ENCODE data around the gene MED29.

DNA sequence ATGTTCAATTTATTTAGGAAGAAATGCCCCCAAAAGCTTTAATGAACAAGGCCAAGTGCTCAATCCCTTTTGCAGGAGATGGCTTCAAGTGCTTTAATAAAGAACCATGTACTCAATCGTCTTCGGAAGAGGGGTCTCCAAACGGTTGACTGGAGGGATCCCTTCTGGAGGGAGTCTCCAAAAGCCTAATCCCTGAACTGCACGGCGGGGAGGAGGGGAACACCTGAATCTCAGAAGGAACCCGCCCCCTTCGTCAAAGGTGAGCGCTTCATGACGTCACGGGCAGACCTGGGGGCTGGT lies 777 bp upstream of the MED29 start:
- no peak for TF ChIP-seq CTCF (conservative IDR thresholded peaks at IDR 0.05; ENCODE audit: low read depth, low read length)
- no peak for TF ChIP-seq EZH2 (IDR thresholded peaks at IDR 0.05; ENCODE audit: low read length, unreplicated experiment)

Data from PC-3 (cell line).